A673 (cell line): ENCODE results near the gene TMEM179. TPM values are rescaled to one million over a fixed set of nuclear protein-coding genes. Genes with fewer than 3 reads are reported as not detected.

Source experiments
- BruUV-seq: library from RNA; stranded (reverse); fragments of 400-500 nt; replicated peaks from 2 replicates; lab custom pipeline; 2021; lab: Mats Ljungman, UMichigan
- CTCF ChIA-PET: fragments of 300-600 bp; sonication (Branson Sonifier 250); formaldehyde crosslinking; loops from one replicate; lab custom pipeline; 2022; ENCODE audit warnings: antibody characterized with exemption; lab: Charles Lee
- POLR2A ChIA-PET: fragments of 300-600 bp; sonication (Branson Sonifier 250); formaldehyde crosslinking; loops from one replicate; lab custom pipeline; 2022; ENCODE audit warnings: antibody characterized with exemption; ENCODE audit not compliant: low non-redundant PET; lab: Charles Lee
- DNase-seq: peaks from one replicate; pipeline ENCODE4 v3.0.0-alpha.2; 2015; ENCODE audit warnings: low spot score
- H3K27ac ChIP-seq: fragments of 200-600 bp; sonication (generic); 2 replicates; pipeline ENCODE4 v1.5.1; 2016; ENCODE audit warnings: mixed run types, low read depth, mild to moderate bottlenecking, mixed read lengths, antibody characterized with exemption, low read length; ENCODE audit not compliant: poor library complexity, severe bottlenecking
- H3K27me3 ChIP-seq: fragments of 200-600 bp; sonication (generic); replicated peaks from 2 replicates; pipeline ENCODE4 v1.6.1; 2017; ENCODE audit warnings: mixed run types, low read depth, mild to moderate bottlenecking, mixed read lengths, antibody characterized with exemption, low read length; ENCODE audit not compliant: insufficient read depth, poor library complexity
- H3K36me3 ChIP-seq: fragments of 200-600 bp; sonication (generic); 2 replicates; pipeline ENCODE4 v1.6.1; 2016; ENCODE audit warnings: mixed run types, mild to moderate bottlenecking, mixed read lengths, antibody characterized with exemption, low read length; ENCODE audit not compliant: insufficient read depth, poor library complexity, severe bottlenecking
- H3K4me1 ChIP-seq: fragments of 200-600 bp; sonication (generic); 2 replicates; pipeline ENCODE4 v1.6.1; 2017; ENCODE audit warnings: mixed run types, mild to moderate bottlenecking, mixed read lengths, antibody characterized with exemption, low read length; ENCODE audit not compliant: insufficient read depth, poor library complexity, severe bottlenecking
- H3K4me3 ChIP-seq: fragments of 200-600 bp; sonication (generic); 2 replicates; pipeline ENCODE4 v1.5.1; 2016; ENCODE audit warnings: low read depth, mixed run types, mild to moderate bottlenecking, mixed read lengths, low read length; ENCODE audit not compliant: poor library complexity, severe bottlenecking
- H3K9me3 ChIP-seq: fragments of 200-600 bp; sonication (generic); 2 replicates; pipeline ENCODE4 v1.6.1; 2016; ENCODE audit warnings: mixed run types, low read depth, mild to moderate bottlenecking, mixed read lengths, antibody characterized with exemption, low read length; ENCODE audit not compliant: poor library complexity, severe bottlenecking
- EZH2 ChIP-seq: fragments of 200-600 bp; sonication (generic); IDR thresholded peaks from 2 replicates; pipeline ENCODE4 v1.6.1; 2017; ENCODE audit warnings: borderline replicate concordance, low read depth, mild to moderate bottlenecking, mixed read lengths, antibody characterized with exemption, low read length; ENCODE audit not compliant: poor library complexity, severe bottlenecking
- intact Hi-C: fragments of 100-400 bp; cut with micrococcal nuclease; formaldehyde crosslinking; loops from one replicate; pipeline ENCODE4 v1.10.0; 2022; ENCODE audit not compliant: unreplicated experiment
- total RNA-seq: library from RNA; stranded (reverse); gene quantifications from 2 replicates; pipeline ENCODE4 v1.2.3, GENCODE V29; 2021
- TF ChIP-seq, protein P1 (sequence below): fragments of 300-800, 200-600 bp; sonication (generic); conservative IDR thresholded peaks from 2 replicates; pipeline ENCODE4 v1.5.1; 2017; ENCODE audit warnings: low read depth, mild to moderate bottlenecking, antibody characterized with exemption, low read length, moderate library complexity, mixed read lengths

TMEM179 gene
- total RNA-seq, 1 experiment from 2014 or later: 0.58 TPM

DNA sequence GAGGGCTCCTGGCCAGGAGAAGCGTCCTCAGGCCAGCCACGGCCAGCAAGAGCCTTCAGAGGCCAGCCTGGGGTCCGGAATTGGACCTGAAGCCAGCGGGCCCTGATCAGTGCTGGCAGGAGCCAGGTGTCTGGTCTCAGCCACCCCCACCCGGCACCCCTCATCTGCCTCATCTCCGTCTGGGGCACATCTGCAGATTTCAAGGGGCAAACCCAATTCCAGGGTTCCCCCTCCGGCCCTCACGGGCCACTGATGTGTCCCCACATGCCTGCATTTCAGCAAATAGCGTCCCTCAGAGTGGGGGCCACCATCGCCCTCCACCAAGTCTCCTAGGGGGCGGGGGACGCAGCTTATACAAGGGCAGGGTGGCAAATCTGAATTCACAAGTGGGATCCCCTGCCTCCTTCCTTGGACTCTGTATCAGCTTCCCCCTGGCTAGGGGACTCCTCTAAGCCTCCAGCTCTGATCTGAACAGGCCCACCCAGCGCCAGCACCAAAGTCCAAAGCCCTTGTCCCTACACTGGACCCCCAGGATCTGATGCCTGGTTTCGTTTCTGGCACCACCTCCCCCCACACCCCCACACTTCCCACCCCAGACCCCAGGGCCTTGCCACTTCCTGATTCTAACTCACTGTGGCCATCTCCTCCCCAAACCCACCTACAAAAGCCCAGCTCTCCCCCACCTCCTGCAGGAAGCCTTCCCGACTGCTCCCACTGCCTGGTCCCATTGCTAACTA lies 10.1 kb downstream of the TMEM179 start:
- TF ChIP-seq, protein P1, sequence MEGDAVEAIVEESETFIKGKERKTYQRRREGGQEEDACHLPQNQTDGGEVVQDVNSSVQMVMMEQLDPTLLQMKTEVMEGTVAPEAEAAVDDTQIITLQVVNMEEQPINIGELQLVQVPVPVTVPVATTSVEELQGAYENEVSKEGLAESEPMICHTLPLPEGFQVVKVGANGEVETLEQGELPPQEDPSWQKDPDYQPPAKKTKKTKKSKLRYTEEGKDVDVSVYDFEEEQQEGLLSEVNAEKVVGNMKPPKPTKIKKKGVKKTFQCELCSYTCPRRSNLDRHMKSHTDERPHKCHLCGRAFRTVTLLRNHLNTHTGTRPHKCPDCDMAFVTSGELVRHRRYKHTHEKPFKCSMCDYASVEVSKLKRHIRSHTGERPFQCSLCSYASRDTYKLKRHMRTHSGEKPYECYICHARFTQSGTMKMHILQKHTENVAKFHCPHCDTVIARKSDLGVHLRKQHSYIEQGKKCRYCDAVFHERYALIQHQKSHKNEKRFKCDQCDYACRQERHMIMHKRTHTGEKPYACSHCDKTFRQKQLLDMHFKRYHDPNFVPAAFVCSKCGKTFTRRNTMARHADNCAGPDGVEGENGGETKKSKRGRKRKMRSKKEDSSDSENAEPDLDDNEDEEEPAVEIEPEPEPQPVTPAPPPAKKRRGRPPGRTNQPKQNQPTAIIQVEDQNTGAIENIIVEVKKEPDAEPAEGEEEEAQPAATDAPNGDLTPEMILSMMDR: no peak
- TF ChIP-seq EZH2: no peak
- Histone ChIP-seq H3K27ac (no peak overlapping the region), H3K9me3 (no peaks in the 10 kb centered on the region), H3K27me3 (no peaks in the 10 kb centered on the region), H3K4me1 (no peaks in the 10 kb centered on the region), H3K36me3 (no peaks in the 10 kb centered on the region), H3K4me3 (no peak overlapping the region)
- BruUV-seq: no TSS peak
- DNase-seq: no peak
- intact Hi-C loops: no loop called here
- CTCF ChIA-PET: no interaction called here
- POLR2A ChIA-PET: no interaction called here

DNA sequence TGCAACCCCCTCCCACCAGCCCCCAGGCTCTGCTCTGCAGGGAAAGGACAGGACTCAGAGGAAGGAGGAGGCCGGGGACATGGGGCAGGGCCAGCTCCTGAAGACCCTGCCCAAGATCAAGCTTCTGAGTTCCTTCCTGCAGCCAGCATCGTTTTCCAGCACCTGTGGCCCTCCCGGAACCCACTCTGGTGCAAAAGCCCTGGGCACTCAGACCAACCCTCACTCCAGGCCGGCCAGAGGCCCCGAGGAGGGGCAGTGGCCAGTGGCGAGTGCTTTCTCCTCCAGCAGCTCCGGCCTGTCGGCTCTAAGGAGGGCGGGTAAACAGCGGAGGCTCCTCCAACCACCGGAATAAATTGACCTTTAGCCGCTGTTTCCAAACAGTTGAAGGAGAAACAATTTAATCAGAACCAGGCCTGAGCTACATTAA lies 10.8 kb downstream of the TMEM179 start:
- no peak for DNase-seq
- no peak overlapping the region for H3K4me3 ChIP-seq
- H3K9me3 ChIP-seq: no peaks in the 10 kb centered on the region
- no peaks in the 10 kb centered on the region for H3K36me3 ChIP-seq
- H3K27me3 ChIP-seq: no peaks in the 10 kb centered on the region
- CTCF ChIA-PET: no interaction called here
- no peak for TF ChIP-seq EZH2
- TF ChIP-seq, protein P1: no peak
- H3K27ac ChIP-seq: no peak overlapping the region
- H3K4me1 ChIP-seq: no peaks in the 10 kb centered on the region
- BruUV-seq: no TSS peak
- intact Hi-C loops: no loop called here
- POLR2A ChIA-PET: no interaction called here

DNA sequence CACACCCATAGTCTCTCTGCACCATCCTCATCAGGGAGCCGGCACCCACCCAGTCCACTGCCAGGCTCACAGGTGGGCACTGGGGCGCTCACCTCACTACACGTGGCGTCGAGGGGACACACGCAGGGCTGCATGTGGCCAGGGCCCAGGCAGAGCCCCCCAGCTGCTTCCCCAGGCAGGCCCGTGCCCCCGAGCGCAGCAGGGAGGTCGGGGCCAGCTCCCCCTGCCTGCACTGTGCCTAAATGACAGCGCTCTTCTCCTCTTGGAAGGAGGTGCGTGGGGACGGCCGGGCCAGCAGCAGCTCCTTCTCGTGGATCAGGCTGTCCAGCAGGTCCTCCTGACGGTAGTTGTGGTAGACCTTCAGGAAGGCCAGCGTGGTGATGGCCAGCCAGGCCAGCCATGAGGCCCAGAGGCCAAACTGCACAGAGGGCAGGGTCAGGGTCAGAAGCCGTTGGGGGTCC lies 11.3 kb downstream of the TMEM179 start:
- no peak overlapping the region for H3K4me3 ChIP-seq
- H3K9me3 ChIP-seq: no peaks in the 10 kb centered on the region
- H3K4me1 ChIP-seq: no peaks in the 10 kb centered on the region
- H3K27me3 ChIP-seq: no peaks in the 10 kb centered on the region
- ChIA-PET CTCF (interaction anchor here (1.1 kb wide), 1 partner anchor 455 kb away, joined by 3 read pairs; no protein-coding TSS in a partner anchor), POLR2A (no interaction called here)
- intact Hi-C loops: no loop called here
- no peak for DNase-seq
- no peaks in the 10 kb centered on the region for H3K36me3 ChIP-seq
- H3K27ac ChIP-seq: no peak overlapping the region
- BruUV-seq: no TSS peak
- TF ChIP-seq, protein P1: no peak
- TF ChIP-seq EZH2: no peak
